PC-9 (cell line): ENCODE measurements around the gene COL4A2.

Experiments
- CTCF ChIP-seq: fragments of 200-600 bp; sonication (generic); conservative IDR thresholded peaks from 2 replicates; pipeline ENCODE4 v1.6.1; 2017; ENCODE audit warnings: mixed run types, antibody characterized with exemption, mild to moderate bottlenecking, moderate library complexity
- EZH2 ChIP-seq: fragments of 200-600 bp; sonication (generic); IDR thresholded peaks from 2 replicates; pipeline ENCODE4 v1.8.0; 2017; ENCODE audit warnings: antibody characterized with exemption, low read depth

DNA sequence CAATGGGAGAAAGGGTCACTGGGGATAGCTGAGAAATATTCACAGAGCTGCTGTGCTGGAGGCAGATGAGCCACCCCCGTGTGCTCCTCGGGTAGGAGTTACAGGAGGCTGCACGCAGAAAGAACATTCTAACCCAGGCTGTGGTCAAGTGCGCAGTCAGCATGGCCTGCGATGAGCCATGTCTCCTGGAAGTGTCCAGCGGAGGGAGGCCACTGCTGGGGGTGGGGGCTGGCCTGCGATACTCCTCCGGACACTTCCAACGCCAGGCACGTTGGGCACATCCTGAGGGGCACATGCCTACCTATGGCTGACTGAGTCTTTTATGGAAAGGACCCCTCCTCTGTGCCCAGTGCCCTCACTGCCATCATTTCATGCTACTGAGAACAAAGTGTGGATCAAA, 198.5 kb downstream of the COL4A2 start:
- TF ChIP-seq CTCF (no peak), EZH2 (no peak)
